KOPT-K1 (cell line): ENCODE results near the gene RER1.
"Not testable (repeated sequence)": the region's sequence is repeated elsewhere in the genome, so short reads cannot be mapped to it uniquely, and the experiment has no call there.

Experiments
- H3K27ac ChIP-seq: fragments of 200-600 bp; sonication (generic); 2 replicates; pipeline ENCODE4 v1.5.1; 2016; ENCODE audit warnings: antibody characterized with exemption, mild to moderate bottlenecking, low read depth, low read length; ENCODE audit not compliant: poor library complexity, severe bottlenecking
- H3K36me3 ChIP-seq: fragments of 200-600 bp; sonication (generic); 2 replicates; pipeline ENCODE4 v1.5.1; 2017; ENCODE audit warnings: antibody characterized with exemption, mild to moderate bottlenecking, low read length, moderate library complexity; ENCODE audit not compliant: insufficient read depth
- H3K9me3 ChIP-seq: fragments of 200-600 bp; sonication (generic); 2 replicates; pipeline ENCODE4 v1.5.1; 2017; ENCODE audit warnings: antibody characterized with exemption, low read length, mild to moderate bottlenecking; ENCODE audit not compliant: insufficient read depth, poor library complexity, severe bottlenecking

RER1 gene

GRCh38 chr1:2429780-2430591 is 38.3 kb downstream of the RER1 start:
- peaks cover 11% of the 10 kb centered on the region for H3K9me3 ChIP-seq
- H3K36me3 ChIP-seq: no peaks in the 10 kb centered on the region
- no peak overlapping the region for H3K27ac ChIP-seq

GRCh38 chr1:2430592-2430973 is 38.9 kb downstream of the RER1 start:
- no peak overlapping the region for H3K27ac ChIP-seq
- H3K36me3 ChIP-seq: no peaks in the 10 kb centered on the region
- H3K9me3 ChIP-seq: peaks cover 11% of the 10 kb centered on the region

GRCh38 chr1:2431103-2431502 is 39.5 kb downstream of the RER1 start:
- Histone ChIP-seq H3K27ac (no peak overlapping the region), H3K9me3 (peaks cover 11% of the 10 kb centered on the region), H3K36me3 (no peaks in the 10 kb centered on the region)

GRCh38 chr1:2431518-2431917 is 39.9 kb downstream of the RER1 start:
- peaks cover 11% of the 10 kb centered on the region for H3K9me3 ChIP-seq
- no peaks in the 10 kb centered on the region for H3K36me3 ChIP-seq
- no peak overlapping the region for H3K27ac ChIP-seq

- peaks cover 11% of the 10 kb centered on the region for H3K9me3 ChIP-seq
- H3K36me3 ChIP-seq: no peaks in the 10 kb centered on the region
- H3K27ac ChIP-seq: no peak overlapping the region
Observed at GRCh38 chr1:2432441-2432844, 40.8 kb downstream of the RER1 start.

- no peaks in the 10 kb centered on the region for H3K36me3 ChIP-seq
- H3K9me3 ChIP-seq: peaks cover 11% of the 10 kb centered on the region
- no peak overlapping the region for H3K27ac ChIP-seq
Observed at GRCh38 chr1:2433196-2433595, 41.6 kb downstream of the RER1 start.

- Histone ChIP-seq H3K9me3 (peaks cover 11% of the 10 kb centered on the region), H3K27ac (no peak overlapping the region), H3K36me3 (no peaks in the 10 kb centered on the region)
Observed at GRCh38 chr1:2433936-2434655, 42.5 kb downstream of the RER1 start.

GRCh38 chr1:2435091-2435490 is 43.5 kb downstream of the RER1 start:
- Histone ChIP-seq H3K27ac (no peak overlapping the region), H3K36me3 (no peaks in the 10 kb centered on the region), H3K9me3 (peaks cover 2% of the 10 kb centered on the region)

GRCh38 chr1:2435746-2436355 is 44.2 kb downstream of the RER1 start:
- Histone ChIP-seq H3K36me3 (no peaks in the 10 kb centered on the region), H3K9me3 (no peaks in the 10 kb centered on the region), H3K27ac (no peak overlapping the region)

GRCh38 chr1:2436876-2437275 is 45.2 kb downstream of the RER1 start:
- H3K9me3 ChIP-seq: no peaks in the 10 kb centered on the region
- no peaks in the 10 kb centered on the region for H3K36me3 ChIP-seq
- H3K27ac ChIP-seq: no peak overlapping the region

GRCh38 chr1:2437617-2438016 is 46.0 kb downstream of the RER1 start:
- H3K36me3 ChIP-seq: no peaks in the 10 kb centered on the region
- no peaks in the 10 kb centered on the region for H3K9me3 ChIP-seq
- no peak overlapping the region for H3K27ac ChIP-seq

- Histone ChIP-seq H3K27ac (no peak overlapping the region), H3K36me3 (no peaks in the 10 kb centered on the region)
Observed at GRCh38 chr1:2438038-2438437, 46.4 kb downstream of the RER1 start.

GRCh38 chr1:2438641-2439040 is 47.0 kb downstream of the RER1 start:
- Histone ChIP-seq H3K27ac (no peak overlapping the region), H3K36me3 (no peaks in the 10 kb centered on the region)

More at GRCh38 chr1:2438038-2438437, 46.4 kb downstream of the RER1 start:
- H3K9me3 ChIP-seq: no peaks in the 10 kb centered on the region

GRCh38 chr1:2439369-2439768 is 47.7 kb downstream of the RER1 start:
- Histone ChIP-seq H3K9me3 (no peaks in the 10 kb centered on the region), H3K27ac (no peak overlapping the region), H3K36me3 (no peaks in the 10 kb centered on the region)

More at GRCh38 chr1:2438641-2439040, 47.0 kb downstream of the RER1 start:
- no peaks in the 10 kb centered on the region for H3K9me3 ChIP-seq

GRCh38 chr1:2440346-2440745 is 48.7 kb downstream of the RER1 start:
- H3K9me3 ChIP-seq, H3K27ac ChIP-seq, H3K36me3 ChIP-seq: not testable (repeated sequence)
